Lung (tissue), 16 donors: ENCODE measurements around the gene NDUFA8. TPM values are rescaled to one million over a fixed set of nuclear protein-coding genes. Genes with fewer than 3 reads are reported as not detected.
A peak's percentile ranks its signal among the peaks of the same experiment; 100 is the strongest.

ENCODE experiments used
- ATAC-seq: fragments of 200-7000 bp; cut with Tn5 transposase; one replicate; pipeline ENCODE4 v1.9.1; 2020; ENCODE audit warnings: moderate number of reproducible peaks; ENCODE audit not compliant: insufficient read depth, low FRiP score
- DNase-seq, 3 donors: peaks; one replicate each; pipeline ENCODE4 v3.0.0-alpha.2; 2013 to 2017
- H3K27ac ChIP-seq, 2 donors: one replicate each; pipeline ENCODE4 v1.5.1; 2013; ENCODE audit warnings: mild to moderate bottlenecking in 2 of 2, moderate library complexity in 2 of 2, control low read depth in 1 of 2, inconsistent platforms in 1 of 2, low read depth in 1 of 2, low read length in 1 of 2
- H3K27me3 ChIP-seq, 3 donors: one replicate each; pipeline ENCODE4 v1.5.1; 2013; ENCODE audit warnings: low read length in 2 of 3; ENCODE audit not compliant: control insufficient read depth in 3 of 3, insufficient read depth in 3 of 3
- H3K36me3 ChIP-seq, 4 donors: one replicate each; pipeline ENCODE4 v1.5.1; 2013; ENCODE audit warnings: low read length in 4 of 4, mild to moderate bottlenecking in 1 of 4, moderate library complexity in 1 of 4; ENCODE audit not compliant: control insufficient read depth in 4 of 4, insufficient read depth in 4 of 4
- H3K4me1 ChIP-seq, 5 donors: one replicate each; pipeline ENCODE4 v1.5.1; 2013; ENCODE audit warnings: low read length in 5 of 5, mild to moderate bottlenecking in 2 of 5, moderate library complexity in 1 of 5; ENCODE audit not compliant: control insufficient read depth in 5 of 5, insufficient read depth in 5 of 5
- H3K4me3 ChIP-seq: one replicate; pipeline ENCODE4 v1.5.1; 2013; ENCODE audit warnings: mild to moderate bottlenecking, control low read depth, moderate library complexity
- H3K9ac ChIP-seq, 2 donors: one replicate each; pipeline ENCODE4 v1.5.1; 2013; ENCODE audit warnings: low read length in 2 of 2, control low read depth in 1 of 2; ENCODE audit not compliant: insufficient read depth in 1 of 2
- H3K9me3 ChIP-seq, 4 donors: one replicate each; pipeline ENCODE4 v1.5.1; 2013; ENCODE audit warnings: low read length in 3 of 4, mild to moderate bottlenecking in 1 of 4, moderate library complexity in 1 of 4; ENCODE audit not compliant: control insufficient read depth in 4 of 4, insufficient read depth in 3 of 4
- WGBS, 2 donors: extraction: QIAGEN DNeasy Blood & Tissue Kit; methylation state at CpG; one replicate each; pipeline ENCODE4 v1.1.7; 2013; 5-methylcytosine and 5-hydroxymethylcytosine counted together
- long read RNA-seq, 5 donors: transcript quantifications; one replicate each; lab custom pipeline, GENCODE V29; 2026
- polyA plus RNA-seq, 2 donors: library from polyadenylated mRNA; stranded (reverse); fragments of 200-250 nt; gene quantifications; one replicate each; pipeline ENCODE4 v1.2.1, GENCODE V29; 2013
- total RNA-seq, 2 donors: library from RNA; depleted of rRNA in 1 of 2; stranded (reverse); fragments of >200 nt in 1 of 2; gene quantifications; one replicate each; pipeline ENCODE4 v1.2.1, GENCODE V29; 2014 to 2021
- TF ChIP-seq, protein P1 (sequence below): IDR thresholded peaks from 2 replicates; pipeline ENCODE4 v1.5.1; 2012; ENCODE audit warnings: mild to moderate bottlenecking; ENCODE audit errors: control extremely low read depth, extremely low read depth
- donor health status: control.
- donor health status: control.
- donor health status: Bipolar disorder and iron deficiency.
- donor health status: healthy.
- donor health status: DM: yes; HTN: yes; CAD: no.

The NDUFA8 gene
- total RNA-seq (10 to 100 TPM; 26.6 to 46.3 TPM), polyA plus RNA-seq (100 to 1,000 TPM in 1 of 2 donors, 10 to 100 TPM in 1; 70.3 to 107 TPM)
- long read RNA-seq, donor 1, transcript NDUFA8-201 (4 exons, 844 nt), result major isoform, 40 of 72 reads
- long read RNA-seq, donor 1, partial matches to known transcripts, result 32 of 72 reads
- long read RNA-seq, donor 1, other reads (novel, unspliced or antisense), result 0 of 72 reads
- long read RNA-seq, donor 2, transcript NDUFA8-201 (4 exons, 844 nt), result major isoform, 21 of 21 reads
- long read RNA-seq, donor 2, partial matches to known transcripts, result 0 of 21 reads
- long read RNA-seq, donor 2, other reads (novel, unspliced or antisense), result 0 of 21 reads
- long read RNA-seq, donor 3, transcript NDUFA8-201 (4 exons, 844 nt), result major isoform, 42 of 58 reads
- long read RNA-seq, donor 3, partial matches to known transcripts, result 16 of 58 reads
- long read RNA-seq, donor 3, other reads (novel, unspliced or antisense), result 0 of 58 reads
- long read RNA-seq, donor 4, transcript NDUFA8-201 (4 exons, 844 nt), result major isoform, 38 of 55 reads
- long read RNA-seq, donor 4, partial matches to known transcripts, result 17 of 55 reads
- long read RNA-seq, donor 4, other reads (novel, unspliced or antisense), result 0 of 55 reads
- long read RNA-seq, donor 5, transcript NDUFA8-201 (4 exons, 844 nt), result major isoform, 67 of 83 reads
- long read RNA-seq, donor 5, partial matches to known transcripts, result 16 of 83 reads
- long read RNA-seq, donor 5, other reads (novel, unspliced or antisense), result 0 of 83 reads

DNA sequence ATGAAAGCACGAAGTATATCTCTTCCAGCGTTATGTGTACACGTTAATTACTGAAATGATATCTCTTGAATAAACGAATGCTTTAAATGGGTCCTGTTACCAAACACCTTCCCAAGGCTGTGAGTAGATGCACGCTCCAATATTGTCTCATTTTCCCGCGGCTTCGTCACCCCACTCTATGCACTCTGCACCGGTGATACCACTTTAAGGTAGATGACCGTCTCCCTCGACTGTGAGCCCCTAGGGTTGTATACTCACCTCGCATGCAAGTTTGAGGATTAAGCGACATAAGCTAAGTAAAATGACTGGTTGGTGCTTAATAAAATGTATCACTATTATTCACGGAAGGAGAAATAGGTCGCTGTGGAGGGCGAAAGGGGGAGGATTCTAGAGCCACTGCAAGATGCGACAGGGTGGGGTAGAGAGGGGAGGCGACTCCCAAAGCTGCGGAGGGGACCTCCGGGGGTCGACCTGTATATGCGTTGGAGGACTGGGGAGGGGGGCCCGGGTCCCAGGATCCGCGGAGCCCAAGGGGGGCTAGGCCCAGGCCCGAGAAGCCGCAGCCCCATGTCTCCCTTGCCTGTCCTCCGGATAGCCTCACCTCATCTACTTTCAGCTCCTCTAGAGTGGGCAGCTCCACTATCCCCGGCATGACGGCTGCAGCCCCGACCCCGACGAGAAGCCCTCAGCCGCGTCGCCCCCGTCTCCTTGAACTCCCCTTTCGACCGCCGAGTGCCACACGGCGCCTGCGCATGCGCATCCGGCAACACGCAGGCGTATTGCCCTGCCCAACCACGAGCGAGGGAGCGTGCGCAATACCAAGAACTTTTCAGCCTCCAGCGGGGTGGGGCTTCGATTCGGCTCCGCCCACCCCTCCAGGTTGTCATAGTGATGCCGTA lies at the start of gene NDUFA8, which contains the start of gene MORN5:
Gene NDUFA8, minus strand, starts transcription at position 754 of the 899 bp plus-strand sequence. Its CDS starts 102 bp downstream, at position 652.
Gene MORN5, plus strand, starts transcription at position 883 of the 899 bp plus-strand sequence. CDS start 65 bp downstream, outside the sequence.
- TF ChIP-seq, protein P1, sequence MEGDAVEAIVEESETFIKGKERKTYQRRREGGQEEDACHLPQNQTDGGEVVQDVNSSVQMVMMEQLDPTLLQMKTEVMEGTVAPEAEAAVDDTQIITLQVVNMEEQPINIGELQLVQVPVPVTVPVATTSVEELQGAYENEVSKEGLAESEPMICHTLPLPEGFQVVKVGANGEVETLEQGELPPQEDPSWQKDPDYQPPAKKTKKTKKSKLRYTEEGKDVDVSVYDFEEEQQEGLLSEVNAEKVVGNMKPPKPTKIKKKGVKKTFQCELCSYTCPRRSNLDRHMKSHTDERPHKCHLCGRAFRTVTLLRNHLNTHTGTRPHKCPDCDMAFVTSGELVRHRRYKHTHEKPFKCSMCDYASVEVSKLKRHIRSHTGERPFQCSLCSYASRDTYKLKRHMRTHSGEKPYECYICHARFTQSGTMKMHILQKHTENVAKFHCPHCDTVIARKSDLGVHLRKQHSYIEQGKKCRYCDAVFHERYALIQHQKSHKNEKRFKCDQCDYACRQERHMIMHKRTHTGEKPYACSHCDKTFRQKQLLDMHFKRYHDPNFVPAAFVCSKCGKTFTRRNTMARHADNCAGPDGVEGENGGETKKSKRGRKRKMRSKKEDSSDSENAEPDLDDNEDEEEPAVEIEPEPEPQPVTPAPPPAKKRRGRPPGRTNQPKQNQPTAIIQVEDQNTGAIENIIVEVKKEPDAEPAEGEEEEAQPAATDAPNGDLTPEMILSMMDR, result no peak
- Histone ChIP-seq H3K27me3 (no peaks in the 10 kb centered on the region), H3K9me3 (peaks cover 0 to 6% (median 0%) of the 10 kb centered on the region in 4 donors), H3K4me1 (peaks cover 0 to 16% (median 7%) of the 10 kb centered on the region in 5 donors), H3K27ac (peak within 1 kb of the TSS; percentile 88 to 91), H3K4me3 (peak within 1 kb of the TSS; percentile 79), H3K36me3 (peaks cover 0 to 4% (median 0%) of the 10 kb centered on the region in 4 donors), H3K9ac (peak within 1 kb of the TSS; percentile 78 to 96)
- DNase-seq, result peak; percentile 99
- ATAC-seq, result peak; percentile 97
- 1 to 2% methylated on average over 55 to 56 of the region's 56 CpGs for WGBS, 2 donors

DNA sequence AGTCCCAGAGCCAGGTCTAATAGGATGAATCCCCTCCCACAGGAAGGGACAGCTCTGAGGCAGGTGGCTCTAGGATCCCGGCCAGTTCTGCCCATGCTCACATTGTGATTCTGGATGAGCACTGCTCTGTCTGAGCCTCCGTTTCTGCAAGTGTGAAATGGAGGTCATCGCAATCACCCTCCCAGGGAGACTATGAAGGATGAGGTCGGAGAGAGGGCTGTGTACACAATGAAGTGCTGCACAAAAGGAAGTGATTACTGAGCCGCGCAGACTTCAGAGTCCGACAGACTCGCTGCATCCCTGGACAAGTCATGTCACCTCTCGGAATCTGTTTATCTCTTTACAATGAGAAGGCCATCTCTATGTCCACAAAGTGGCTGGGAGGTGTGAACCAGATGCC lies 47.5 kb upstream of the NDUFA8 start:
- WGBS, 2 donors, result 76 to 81% methylated on average over 9 of the region's 9 CpGs
- H3K27me3 ChIP-seq, result peaks cover 0 to 18% (median 15%) of the 10 kb centered on the region in 3 donors
- no peak for DNase-seq
- H3K36me3 ChIP-seq, result no peaks in the 10 kb centered on the region
- no peak overlapping the region for H3K4me3 ChIP-seq
- TF ChIP-seq, protein P1, result no peak
- ATAC-seq, result no peak
- no peak overlapping the region for H3K27ac ChIP-seq
- H3K9me3 ChIP-seq, result no peaks in the 10 kb centered on the region
- no peak overlapping the region for H3K9ac ChIP-seq
- H3K4me1 ChIP-seq, result peaks cover 0 to 15% (median 0%) of the 10 kb centered on the region in 5 donors

DNA sequence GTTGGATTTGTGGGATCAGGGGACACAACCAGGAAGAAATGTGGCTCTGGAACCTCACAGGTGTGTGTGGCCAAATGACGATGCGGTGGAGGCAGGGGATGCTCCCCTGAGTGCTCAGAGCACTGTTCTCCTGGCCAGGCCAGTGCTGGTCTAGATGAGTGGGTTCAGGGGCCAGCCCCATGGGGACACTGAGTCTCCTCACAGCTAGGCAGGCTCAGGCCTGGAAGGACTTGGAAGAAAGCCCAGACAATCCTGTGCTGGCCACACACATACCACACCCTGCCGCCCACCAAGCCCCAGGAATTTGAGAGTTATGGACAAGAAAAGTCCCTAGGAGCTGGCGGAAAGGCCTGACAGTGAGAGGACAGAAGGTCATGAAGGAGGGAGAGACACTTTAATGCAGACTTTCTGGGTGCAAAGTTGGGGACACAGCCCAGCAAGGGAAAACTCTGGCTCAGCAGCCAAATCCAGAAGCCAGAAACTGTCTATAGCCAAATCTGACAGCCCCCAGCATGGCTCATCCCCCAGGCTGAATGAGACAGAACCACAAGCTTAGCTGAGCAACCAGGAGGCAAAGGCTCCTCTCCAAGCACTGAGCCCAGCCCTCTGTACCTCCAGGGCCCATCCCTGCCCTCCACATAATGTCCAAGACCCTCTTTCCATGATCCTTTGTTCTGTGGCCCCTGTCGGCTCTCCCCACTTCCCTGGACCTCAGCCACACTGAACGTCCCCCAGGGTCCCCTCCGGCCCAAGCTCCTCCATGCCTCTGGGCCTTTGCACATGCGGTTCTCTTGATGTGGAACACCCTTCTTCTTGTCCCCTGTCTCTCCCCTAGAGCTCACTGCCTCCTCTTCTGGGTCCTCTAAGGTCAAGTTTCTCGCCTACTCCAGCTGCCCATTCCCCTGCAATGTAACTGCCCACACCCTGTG lies 46.8 kb upstream of the NDUFA8 start:
- ATAC-seq, result no peak
- no peak overlapping the region for H3K9ac ChIP-seq
- TF ChIP-seq, protein P1, result no peak

More for the DNA sequence above, 46.8 kb upstream of the NDUFA8 start:
- Histone ChIP-seq H3K27me3 (peaks cover 0 to 12% (median 7%) of the 10 kb centered on the region in 3 donors), H3K36me3 (no peaks in the 10 kb centered on the region), H3K9me3 (no peaks in the 10 kb centered on the region), H3K4me1 (peaks cover 0 to 15% (median 0%) of the 10 kb centered on the region in 5 donors), H3K4me3 (no peak overlapping the region), H3K27ac (no peak overlapping the region)
- peak; percentile 56 to 65 (median 64) for DNase-seq
- 86 to 93% methylated on average over 9 of the region's 9 CpGs for WGBS, 2 donors
